HEK293 (cell line): ENCODE data around the gene TLCD3B.
A peak's percentile ranks its signal among the peaks of the same experiment; 100 is the strongest.

Source experiments
- CTCF ChIA-PET: fragments of 350-600 bp; formaldehyde crosslinking; extraction: SDS; loops from one replicate; lab custom pipeline; 2021; ENCODE audit warnings: antibody characterized with exemption; lab: Yijun Ruan, JAX
- POLR2A ChIA-PET: fragments of 300-600 bp; formaldehyde crosslinking; extraction: SDS; loops from one replicate; lab custom pipeline; 2020; ENCODE audit warnings: antibody characterized with exemption, inconsistent platforms; lab: Yijun Ruan, JAX
- H3K27ac ChIP-seq: fragments of 200-500 bp; sonication (Bioruptor generic); 2 replicates; pipeline ENCODE4 v1.5.1; 2014; ENCODE audit warnings: low read depth, low read length, control low read depth, inconsistent platforms; ENCODE audit errors: extremely low read depth
- H3K36me3 ChIP-seq, 2 experiments: fragments of 200-500 bp in 1 of 2; sonication (Bioruptor generic) in 1 of 2; 1 replicate in 1 of 2; 2 replicates in 1 of 2; pipeline ENCODE4 v1.5.1; 2014 to 2017; ENCODE audit warnings: inconsistent platforms in 2 of 2, low read length in 2 of 2; ENCODE audit not compliant: control insufficient read depth in 2 of 2, insufficient read depth in 1 of 2
- H3K4me1 ChIP-seq: fragments of 200-500 bp; sonication (Bioruptor generic); 2 replicates; pipeline ENCODE4 v1.5.1; 2014; ENCODE audit warnings: mild to moderate bottlenecking, low read length, inconsistent platforms; ENCODE audit not compliant: control insufficient read depth, insufficient read depth
- H3K4me3 ChIP-seq: 2 replicates; pipeline ENCODE4 v1.5.1; 2011; ENCODE audit warnings: low read depth, mild to moderate bottlenecking, control low read depth, low read length, moderate library complexity
- H3K9me3 ChIP-seq: fragments of 200-500 bp; sonication (Bioruptor generic); 2 replicates; pipeline ENCODE4 v1.5.1; 2014; ENCODE audit warnings: low read depth, low read length, inconsistent platforms; ENCODE audit not compliant: control insufficient read depth, insufficient read depth
- ATF2 ChIP-seq: fragments of 450-650 bp; formaldehyde crosslinking; IDR thresholded peaks from 2 replicates; pipeline ENCODE4 v1.5.1; 2016; ENCODE audit warnings: missing biosample characterization, missing genetic modification characterization, low read depth
- SALL2 ChIP-seq: fragments of 450-650 bp; formaldehyde crosslinking; IDR thresholded peaks from 2 replicates; pipeline ENCODE4 v1.5.0; 2017; ENCODE audit warnings: missing biosample characterization, mild to moderate bottlenecking, missing genetic modification characterization, borderline replicate concordance
- SETDB1 ChIP-seq: IDR thresholded peaks from one replicate; pipeline ENCODE4 v1.6.1; 2017; ENCODE audit warnings: mild to moderate bottlenecking, low read length, moderate library complexity, mixed read lengths; ENCODE audit not compliant: insufficient read length
- ZBTB49 ChIP-seq: fragments of 450-650 bp; formaldehyde crosslinking; IDR thresholded peaks from 2 replicates; pipeline ENCODE4 v1.5.1; 2016; ENCODE audit warnings: missing biosample characterization, missing genetic modification characterization, low read depth
- ZFP3 ChIP-seq: fragments of 450-650 bp; formaldehyde crosslinking; IDR thresholded peaks from 2 replicates; pipeline ENCODE4 v1.5.1; 2016; ENCODE audit warnings: low read depth, missing biosample characterization, missing genetic modification characterization
- ZNF10 ChIP-seq: fragments of 450-650 bp; formaldehyde crosslinking; IDR thresholded peaks from 2 replicates; pipeline ENCODE4 v1.5.1; 2017; ENCODE audit warnings: missing biosample characterization, missing genetic modification characterization
- ZNF2 ChIP-seq: fragments of 450-650 bp; formaldehyde crosslinking; IDR thresholded peaks from 2 replicates; pipeline ENCODE4 v1.5.1; 2016; ENCODE audit warnings: missing biosample characterization, missing genetic modification characterization
- ZNF366 ChIP-seq: fragments of 450-650 bp; formaldehyde crosslinking; conservative IDR thresholded peaks from 2 replicates; pipeline ENCODE4 v1.5.1; 2016; ENCODE audit warnings: missing biosample characterization, missing genetic modification characterization
- ZNF514 ChIP-seq: fragments of 450-650 bp; formaldehyde crosslinking; IDR thresholded peaks from 2 replicates; pipeline ENCODE4 v1.5.1; 2016; ENCODE audit warnings: missing biosample characterization, missing genetic modification characterization
- ZNF529 ChIP-seq: fragments of 450-650 bp; formaldehyde crosslinking; IDR thresholded peaks from 2 replicates; pipeline ENCODE4 v1.5.1; 2017; ENCODE audit warnings: missing genetic modification characterization, missing biosample characterization; ENCODE audit not compliant: insufficient replicate concordance
- ZNF654 ChIP-seq: fragments of 450-650 bp; formaldehyde crosslinking; IDR thresholded peaks from 2 replicates; pipeline ENCODE4 v1.5.1; 2016; ENCODE audit warnings: low read depth, missing biosample characterization, missing genetic modification characterization
- ZNF664 ChIP-seq: fragments of 450-650 bp; formaldehyde crosslinking; IDR thresholded peaks from 2 replicates; pipeline ENCODE4 v1.5.1; 2016; ENCODE audit warnings: missing biosample characterization, missing genetic modification characterization
- ZNF768 ChIP-seq: fragments of 450-650 bp; formaldehyde crosslinking; IDR thresholded peaks from 2 replicates; pipeline ENCODE4 v1.5.1; 2018; ENCODE audit warnings: missing biosample characterization, mild to moderate bottlenecking, missing genetic modification characterization
- ZSCAN16 ChIP-seq: fragments of 450-650 bp; formaldehyde crosslinking; IDR thresholded peaks from 2 replicates; pipeline ENCODE4 v1.5.1; 2016; ENCODE audit warnings: missing biosample characterization, missing genetic modification characterization
- ZSCAN18 ChIP-seq: fragments of 450-650 bp; formaldehyde crosslinking; IDR thresholded peaks from 2 replicates; pipeline ENCODE4 v1.5.1; 2016; ENCODE audit warnings: missing biosample characterization, missing genetic modification characterization
- TF ChIP-seq, protein P1 (sequence below): fragments of 450-650 bp; formaldehyde crosslinking; conservative IDR thresholded peaks from 2 replicates; pipeline ENCODE4 v1.5.1; 2016; ENCODE audit warnings: low read depth, missing biosample characterization, missing genetic modification characterization

Gene TLCD3B

GRCh38 chr16:30049871-30050270 lies 18.8 kb upstream of the TLCD3B start (continued):
- TF ChIP-seq ZNF529 (no peak), ZSCAN16 (tag by site-specific recombination) (no peak), ZNF366 (tag by site-specific recombination) (no peak), ZFP3 (no peak), ZBTB49 (tag by site-specific recombination) (no peak), ZNF10 (tag by site-specific recombination) (no peak), ZNF654 (tag by site-specific recombination) (no peak), ZNF514 (tag by site-specific recombination) (no peak), ZNF2 (tag by site-specific recombination) (no peak), SETDB1 (no peak)
- TF ChIP-seq, protein P1, sequence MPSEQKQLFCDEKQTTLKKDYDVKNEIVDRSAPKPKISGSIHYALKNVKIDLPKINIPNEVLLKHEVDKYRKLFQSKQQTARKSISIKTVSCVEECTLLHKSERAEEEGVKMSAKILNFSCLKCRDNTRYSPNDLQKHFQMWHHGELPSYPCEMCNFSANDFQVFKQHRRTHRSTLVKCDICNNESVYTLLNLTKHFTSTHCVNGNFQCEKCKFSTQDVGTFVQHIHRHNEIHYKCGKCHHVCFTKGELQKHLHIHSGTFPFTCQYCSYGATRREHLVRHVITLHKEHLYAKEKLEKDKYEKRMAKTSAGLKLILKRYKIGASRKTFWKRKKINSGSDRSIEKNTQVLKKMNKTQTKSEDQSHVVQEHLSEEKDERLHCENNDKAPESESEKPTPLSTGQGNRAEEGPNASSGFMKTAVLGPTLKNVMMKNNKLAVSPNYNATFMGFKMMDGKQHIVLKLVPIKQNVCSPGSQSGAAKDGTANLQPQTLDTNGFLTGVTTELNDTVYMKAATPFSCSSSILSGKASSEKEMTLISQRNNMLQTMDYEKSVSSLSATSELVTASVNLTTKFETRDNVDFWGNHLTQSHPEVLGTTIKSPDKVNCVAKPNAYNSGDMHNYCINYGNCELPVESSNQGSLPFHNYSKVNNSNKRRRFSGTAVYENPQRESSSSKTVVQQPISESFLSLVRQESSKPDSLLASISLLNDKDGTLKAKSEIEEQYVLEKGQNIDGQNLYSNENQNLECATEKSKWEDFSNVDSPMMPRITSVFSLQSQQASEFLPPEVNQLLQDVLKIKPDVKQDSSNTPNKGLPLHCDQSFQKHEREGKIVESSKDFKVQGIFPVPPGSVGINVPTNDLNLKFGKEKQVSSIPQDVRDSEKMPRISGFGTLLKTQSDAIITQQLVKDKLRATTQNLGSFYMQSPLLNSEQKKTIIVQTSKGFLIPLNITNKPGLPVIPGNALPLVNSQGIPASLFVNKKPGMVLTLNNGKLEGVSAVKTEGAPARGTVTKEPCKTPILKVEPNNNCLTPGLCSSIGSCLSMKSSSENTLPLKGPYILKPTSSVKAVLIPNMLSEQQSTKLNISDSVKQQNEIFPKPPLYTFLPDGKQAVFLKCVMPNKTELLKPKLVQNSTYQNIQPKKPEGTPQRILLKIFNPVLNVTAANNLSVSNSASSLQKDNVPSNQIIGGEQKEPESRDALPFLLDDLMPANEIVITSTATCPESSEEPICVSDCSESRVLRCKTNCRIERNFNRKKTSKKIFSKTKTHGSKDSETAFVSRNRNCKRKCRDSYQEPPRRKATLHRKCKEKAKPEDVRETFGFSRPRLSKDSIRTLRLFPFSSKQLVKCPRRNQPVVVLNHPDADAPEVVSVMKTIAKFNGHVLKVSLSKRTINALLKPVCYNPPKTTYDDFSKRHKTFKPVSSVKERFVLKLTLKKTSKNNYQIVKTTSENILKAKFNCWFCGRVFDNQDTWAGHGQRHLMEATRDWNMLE = no peak

GRCh38 chr16:30046588-30046987 lies 15.5 kb upstream of the TLCD3B start:
- no peaks in the 10 kb centered on the region for H3K36me3 ChIP-seq
- ChIA-PET POLR2A (interaction anchor here (0.7 kb wide), 1 partner anchor 24 kb away, joined by 4 read pairs; no protein-coding TSS in a partner anchor), CTCF (interaction anchor here (0.7 to 1.8 kb wide), 4 partner anchors 9 to 67 kb away, joined by 3 to 6 read pairs (median 4); partner anchors contain the start of genes ALDOA, GDPD3 and TBX6)
- TF ChIP-seq SALL2 (tag by site-specific recombination) (no peak), ZSCAN18 (no peak), ZNF664 (tag by site-specific recombination) (peak; percentile 82; the same call in 1 of the 2 replicates), ATF2 (tag by site-specific recombination) (no peak), ZNF768 (peak; percentile 79; the same call in 1 of the 2 replicates)
- H3K27ac ChIP-seq = no peak overlapping the region
- H3K4me3 ChIP-seq = no peak overlapping the region
- H3K9me3 ChIP-seq = no peaks in the 10 kb centered on the region
- H3K4me1 ChIP-seq = no peaks in the 10 kb centered on the region
